Prostate gland (tissue), 2 donors: ENCODE data around the gene CCDC12.

ENCODE experiments used
- CTCF ChIP-seq, 4 experiments: fragments of 200-600 bp in 2 of 4; fragments of 450-650 bp in 2 of 4; sonication (generic) in 2 of 4; IDR thresholded peaks; 1 replicate in 3 of 4; 2 replicates in 1 of 4; pipeline ENCODE4 v1.5.1; 2016 to 2019; ENCODE audit warnings: antibody characterized with exemption in 4 of 4, mild to moderate bottlenecking in 2 of 4, moderate library complexity in 2 of 4
- POLR2A ChIP-seq: fragments of 450-650 bp; IDR thresholded peaks from one replicate; pipeline ENCODE4 v1.6.1; 2016; ENCODE audit warnings: antibody characterized with exemption, mild to moderate bottlenecking
- POLR2AphosphoS5 ChIP-seq: sonication (generic); formaldehyde crosslinking; IDR thresholded peaks from one replicate; pipeline ENCODE4 v1.6.1; 2017; ENCODE audit warnings: antibody characterized with exemption

GRCh38 chr3:47017504-47018268, 41.1 kb upstream of the CCDC12 start:
- TF ChIP-seq CTCF (IDR thresholded peaks at IDR 0.05) (no peak), POLR2AphosphoS5 (no peak), POLR2A (no peak)
